OCI-LY3 (cell line): ENCODE results near the gene PBRM1.

ENCODE experiments used
- H2AFZ ChIP-seq: fragments of 200-600, 300-600 bp; shearing (Covaris generic); 2 replicates; pipeline ENCODE4 v1.6.0; 2014; ENCODE audit warnings: antibody characterized with exemption, low read depth, low read length
- H3K27ac ChIP-seq: fragments of 200-600, 300-600 bp; sonication (generic); 2 replicates; pipeline ENCODE4 v1.5.1; 2014; ENCODE audit warnings: mild to moderate bottlenecking, low read length, moderate library complexity, mixed read lengths
- H3K27me3 ChIP-seq: fragments of 200-600, 300-600 bp; sonication (generic); 2 replicates; pipeline ENCODE4 v1.6.1; 2014; ENCODE audit warnings: low read depth, low read length, mixed read lengths
- H3K36me3 ChIP-seq: fragments of 200-600, 300-600 bp; sonication (generic); replicated peaks from 2 replicates; pipeline ENCODE3; 2014; ENCODE audit warnings: low read depth, low read length, mixed read lengths
- H3K4me1 ChIP-seq: fragments of 300-600, 200-600 bp; sonication (generic); 2 replicates; pipeline ENCODE4 v1.6.1; 2014; ENCODE audit warnings: low read length, mixed read lengths
- H3K4me2 ChIP-seq: fragments of 200-600, 300-600 bp; sonication (generic); 2 replicates; pipeline ENCODE4 v1.6.1; 2014; ENCODE audit warnings: low read length, mixed read lengths
- H3K4me3 ChIP-seq: fragments of 300-600, 200-600 bp; sonication (generic); 2 replicates; pipeline ENCODE4 v1.5.1; 2014; ENCODE audit warnings: antibody characterized with exemption, mild to moderate bottlenecking, low read length, moderate library complexity
- H3K79me2 ChIP-seq: fragments of 300-600, 200-600 bp; shearing (Covaris generic); 2 replicates; pipeline ENCODE4 v1.6.1; 2014; ENCODE audit warnings: mild to moderate bottlenecking, low read length, mixed read lengths
- H3K9ac ChIP-seq: fragments of 300-600, 200-600 bp; shearing (Covaris generic); 2 replicates; pipeline ENCODE4 v1.6.0; 2014; ENCODE audit warnings: mild to moderate bottlenecking, low read length, moderate library complexity
- H3K9me3 ChIP-seq: fragments of 200-600, 300-600 bp; shearing (Covaris generic); 2 replicates; pipeline ENCODE4 v1.6.1; 2014; ENCODE audit warnings: low read length, mixed read lengths; ENCODE audit not compliant: insufficient read depth
- H4K20me1 ChIP-seq: fragments of 200-600, 300-600 bp; sonication (generic); 2 replicates; pipeline ENCODE4 v1.6.1; 2016; ENCODE audit warnings: low read length, mixed read lengths; ENCODE audit not compliant: insufficient read depth
- EZH2phosphoT487 ChIP-seq: fragments of 200-600 bp; shearing (Covaris generic); IDR thresholded peaks from 2 replicates; pipeline ENCODE4 v1.6.1; 2018; ENCODE audit warnings: antibody characterized with exemption, mixed run types, low read depth
- TF ChIP-seq, protein P1 (sequence below): fragments of 200-600, 300-600 bp; sonication (generic); IDR thresholded peaks from 2 replicates; pipeline ENCODE4 v1.5.1; 2014; ENCODE audit warnings: antibody characterized with exemption, low read length, low read depth

PBRM1 gene

DNA sequence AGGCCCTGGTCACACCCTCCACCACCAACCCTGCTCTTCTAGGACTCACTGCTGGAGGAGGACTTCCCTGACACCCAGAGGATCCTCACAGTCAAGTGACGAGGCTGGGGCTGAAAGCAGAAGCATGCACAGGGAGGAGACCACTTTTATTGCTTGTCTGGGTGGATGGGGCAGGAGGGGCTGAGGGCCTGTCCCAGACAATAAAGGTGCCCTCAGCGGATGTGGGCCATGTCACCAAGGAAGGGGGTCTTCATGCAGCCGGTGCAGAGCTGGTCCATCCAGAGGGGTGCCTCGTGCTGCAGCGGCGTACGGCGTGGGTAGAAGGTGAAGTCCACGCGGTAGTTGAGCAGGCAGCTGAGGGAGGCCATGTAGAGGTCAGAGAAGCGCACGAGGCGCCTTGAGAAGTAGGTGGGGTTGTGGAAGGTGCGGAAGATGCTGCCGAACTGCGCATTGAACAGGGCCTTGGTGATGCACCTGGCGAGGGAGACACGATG is 161.4 kb downstream of the PBRM1 start:
- no peaks in the 10 kb centered on the region for H3K79me2 ChIP-seq

DNA sequence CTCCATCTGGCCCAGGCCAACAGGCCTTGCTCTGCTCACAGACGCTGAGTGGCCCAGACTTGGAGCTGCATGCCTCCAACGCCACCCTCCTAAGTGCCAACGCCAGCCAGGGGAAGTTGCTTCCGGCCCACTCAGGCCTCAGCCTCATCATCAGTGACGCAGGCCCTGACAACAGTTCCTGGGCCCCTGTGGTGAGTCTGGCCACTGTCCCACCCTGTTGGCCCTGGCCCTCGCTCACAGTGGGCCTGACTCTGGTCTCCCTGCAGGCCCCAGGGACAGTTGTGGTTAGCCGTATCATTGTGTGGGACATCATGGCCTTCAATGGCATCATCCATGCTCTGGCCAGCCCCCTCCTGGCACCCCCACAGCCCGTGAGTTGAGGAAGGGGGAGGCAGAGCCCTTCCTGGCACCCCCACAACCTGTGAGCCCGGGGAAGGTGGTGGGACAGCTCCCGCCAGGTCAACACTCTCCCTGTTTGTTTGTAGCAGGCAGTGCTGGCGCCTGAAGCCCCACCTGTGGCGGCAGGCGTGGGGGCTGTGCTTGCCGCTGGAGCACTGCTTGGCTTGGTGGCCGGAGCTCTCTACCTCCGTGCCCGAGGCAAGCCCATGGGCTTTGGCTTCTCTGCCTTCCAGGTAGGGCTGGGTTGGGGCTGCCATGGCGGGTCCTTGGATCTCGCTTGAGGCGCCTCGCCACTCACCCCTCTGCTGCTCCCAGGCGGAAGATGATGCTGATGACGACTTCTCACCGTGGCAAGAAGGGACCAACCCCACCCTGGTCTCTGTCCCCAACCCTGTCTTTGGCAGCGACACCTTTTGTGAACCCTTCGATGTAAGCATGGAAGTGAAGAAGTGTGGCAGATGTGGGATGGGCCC is 162.1 kb downstream of the PBRM1 start:
- Histone ChIP-seq H3K27ac (no peak overlapping the region), H2AFZ (no peak overlapping the region), H3K4me3 (no peak overlapping the region), H3K9ac (no peak overlapping the region), H3K79me2 (no peaks in the 10 kb centered on the region), H3K9me3 (no peaks in the 10 kb centered on the region), H3K4me1 (no peaks in the 10 kb centered on the region), H4K20me1 (no peaks in the 10 kb centered on the region; the same call in 1 of the 2 replicates), H3K36me3 (peaks cover 28% of the 10 kb centered on the region), H3K27me3 (no peaks in the 10 kb centered on the region), H3K4me2 (no peak overlapping the region)
- no peak for TF ChIP-seq EZH2phosphoT487
- TF ChIP-seq, protein P1, sequence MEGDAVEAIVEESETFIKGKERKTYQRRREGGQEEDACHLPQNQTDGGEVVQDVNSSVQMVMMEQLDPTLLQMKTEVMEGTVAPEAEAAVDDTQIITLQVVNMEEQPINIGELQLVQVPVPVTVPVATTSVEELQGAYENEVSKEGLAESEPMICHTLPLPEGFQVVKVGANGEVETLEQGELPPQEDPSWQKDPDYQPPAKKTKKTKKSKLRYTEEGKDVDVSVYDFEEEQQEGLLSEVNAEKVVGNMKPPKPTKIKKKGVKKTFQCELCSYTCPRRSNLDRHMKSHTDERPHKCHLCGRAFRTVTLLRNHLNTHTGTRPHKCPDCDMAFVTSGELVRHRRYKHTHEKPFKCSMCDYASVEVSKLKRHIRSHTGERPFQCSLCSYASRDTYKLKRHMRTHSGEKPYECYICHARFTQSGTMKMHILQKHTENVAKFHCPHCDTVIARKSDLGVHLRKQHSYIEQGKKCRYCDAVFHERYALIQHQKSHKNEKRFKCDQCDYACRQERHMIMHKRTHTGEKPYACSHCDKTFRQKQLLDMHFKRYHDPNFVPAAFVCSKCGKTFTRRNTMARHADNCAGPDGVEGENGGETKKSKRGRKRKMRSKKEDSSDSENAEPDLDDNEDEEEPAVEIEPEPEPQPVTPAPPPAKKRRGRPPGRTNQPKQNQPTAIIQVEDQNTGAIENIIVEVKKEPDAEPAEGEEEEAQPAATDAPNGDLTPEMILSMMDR = no peak

More for the DNA sequence above, 161.4 kb downstream of the PBRM1 start:
- Histone ChIP-seq H4K20me1 (no peaks in the 10 kb centered on the region; the same call in 1 of the 2 replicates), H3K4me3 (no peak overlapping the region), H3K27ac (no peak overlapping the region), H3K36me3 (peaks cover 33% of the 10 kb centered on the region), H3K9ac (no peak overlapping the region), H3K9me3 (no peaks in the 10 kb centered on the region), H3K4me2 (no peak overlapping the region), H3K27me3 (no peaks in the 10 kb centered on the region), H2AFZ (no peak overlapping the region), H3K4me1 (no peaks in the 10 kb centered on the region)
- TF ChIP-seq, protein P1 = no peak
- TF ChIP-seq EZH2phosphoT487 = no peak

DNA sequence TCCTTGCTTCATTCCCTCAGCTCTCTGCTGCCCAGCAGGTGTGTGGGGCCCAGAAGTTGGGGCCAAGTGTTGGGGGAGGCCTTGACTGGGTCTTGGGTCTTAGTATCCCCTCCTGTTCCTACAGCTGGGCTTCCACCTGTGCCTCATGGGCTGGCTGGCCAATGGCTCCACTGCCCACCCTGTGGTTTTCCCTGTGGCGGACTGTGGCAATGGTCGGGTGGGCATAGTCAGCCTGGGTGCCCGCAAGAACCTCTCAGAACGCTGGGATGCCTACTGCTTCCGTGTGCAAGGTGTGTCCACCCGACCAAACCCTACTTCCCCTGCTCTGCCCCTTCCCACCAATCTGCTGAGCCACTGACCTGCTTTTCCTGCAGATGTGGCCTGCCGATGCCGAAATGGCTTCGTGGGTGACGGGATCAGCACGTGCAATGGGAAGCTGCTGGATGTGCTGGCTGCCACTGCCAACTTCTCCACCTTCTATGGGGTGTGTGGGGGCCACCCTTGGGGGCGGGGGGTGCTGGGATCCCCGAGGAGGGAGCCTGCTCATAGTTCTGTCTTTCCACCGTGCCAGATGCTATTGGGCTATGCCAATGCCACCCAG is 163.0 kb downstream of the PBRM1 start:
- TF ChIP-seq, protein P1 = no peak
- TF ChIP-seq EZH2phosphoT487 = no peak
- H3K4me1 ChIP-seq = no peaks in the 10 kb centered on the region

More for the DNA sequence above, 163.0 kb downstream of the PBRM1 start:
- H3K27ac ChIP-seq = no peak overlapping the region
- no peaks in the 10 kb centered on the region for H3K9me3 ChIP-seq
- H2AFZ ChIP-seq = no peak overlapping the region
- peaks cover 22% of the 10 kb centered on the region for H3K36me3 ChIP-seq
- H3K27me3 ChIP-seq = no peaks in the 10 kb centered on the region
- no peaks in the 10 kb centered on the region; the same call in 1 of the 2 replicates for H4K20me1 ChIP-seq
- H3K4me3 ChIP-seq = no peak overlapping the region
- H3K79me2 ChIP-seq = no peaks in the 10 kb centered on the region
- no peak overlapping the region for H3K9ac ChIP-seq
- H3K4me2 ChIP-seq = no peak overlapping the region
